Measurements from ENCODE around the gene NOM1.
"Not testable (repeated sequence)": the region's sequence is repeated elsewhere in the genome, so short reads cannot be mapped to it uniquely, and the experiment has no call there.

Gene NOM1

GRCh38 chr7:156935250-156935649, 14.3 kb upstream of the NOM1 start:
- FAIRE-seq (no peak), DNase-seq (ENCODE audit: extremely low spot score, insufficient read length, low read depth) (no peak)

DNA sequence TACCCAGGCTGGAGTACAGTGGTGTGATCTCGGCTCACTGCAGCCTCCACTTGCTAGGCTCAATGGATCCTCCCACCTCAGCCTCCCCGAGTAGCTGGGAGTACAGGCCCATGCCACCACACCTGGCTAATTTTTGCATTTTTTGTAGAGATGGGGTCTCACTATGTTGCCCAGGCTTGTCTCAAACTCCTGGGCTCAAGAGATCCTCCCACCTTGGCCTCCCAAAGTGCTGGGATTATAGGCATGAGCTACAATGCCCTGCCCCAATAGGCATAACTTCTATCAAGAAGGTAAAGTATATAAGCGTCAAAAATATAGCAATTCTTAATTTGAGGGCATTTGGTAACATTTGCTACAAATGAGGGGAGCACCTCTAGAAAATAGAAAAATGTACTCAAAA, 12.7 kb upstream of the NOM1 start:
- not testable (repeated sequence) for FAIRE-seq; DNase-seq (ENCODE audit: extremely low spot score, insufficient read length, low read depth)

- DNase-seq (ENCODE audit: extremely low spot score, insufficient read length, low read depth) = no peak
- no peak for FAIRE-seq
Measured at GRCh38 chr7:156940421-156941122, 8.9 kb upstream of the NOM1 start.

DNA sequence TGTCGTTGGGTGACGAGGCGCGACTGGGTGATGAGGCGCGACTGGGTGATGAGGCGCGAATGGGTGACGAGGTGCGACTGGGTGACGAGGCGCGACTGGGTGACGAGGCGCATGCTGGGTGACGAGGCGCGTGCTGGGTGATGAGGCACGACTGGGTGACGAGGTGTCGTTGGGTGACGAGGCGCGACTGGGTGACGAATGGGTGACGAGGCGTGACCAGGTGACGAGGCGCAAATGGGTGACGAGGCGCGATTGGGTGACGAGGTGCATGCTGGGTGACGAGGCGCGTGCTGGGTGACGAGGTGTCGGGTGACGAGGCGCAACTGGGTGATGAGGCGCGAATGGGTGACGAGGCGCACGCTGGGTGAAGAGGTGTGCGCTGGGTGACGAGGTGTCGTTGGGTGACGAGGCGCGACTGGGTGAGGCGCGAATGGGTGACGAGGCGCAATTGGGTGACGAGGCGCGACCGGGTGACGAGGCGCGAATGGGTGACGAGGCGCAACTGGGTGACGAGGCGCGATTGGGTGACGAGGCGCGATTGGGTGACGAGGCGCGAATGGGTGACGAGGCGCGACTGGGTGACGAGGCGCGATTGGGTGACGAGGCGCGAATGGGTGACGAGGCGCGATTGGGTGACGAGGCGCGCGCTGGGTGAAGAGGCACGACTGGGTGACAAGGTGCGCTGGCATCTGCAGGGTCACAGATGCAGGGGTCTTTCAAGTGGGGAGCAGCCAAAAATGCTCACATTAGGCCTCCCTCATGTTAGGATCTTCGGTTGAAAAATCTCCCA, 7.9 kb upstream of the NOM1 start:
- DNase-seq (ENCODE audit: extremely low spot score, insufficient read length, low read depth) (no peak), FAIRE-seq (no peak)

- FAIRE-seq (no peak), DNase-seq (ENCODE audit: extremely low spot score, insufficient read length, low read depth) (no peak)
Measured at GRCh38 chr7:156942708-156943090, 6.8 kb upstream of the NOM1 start.

DNA sequence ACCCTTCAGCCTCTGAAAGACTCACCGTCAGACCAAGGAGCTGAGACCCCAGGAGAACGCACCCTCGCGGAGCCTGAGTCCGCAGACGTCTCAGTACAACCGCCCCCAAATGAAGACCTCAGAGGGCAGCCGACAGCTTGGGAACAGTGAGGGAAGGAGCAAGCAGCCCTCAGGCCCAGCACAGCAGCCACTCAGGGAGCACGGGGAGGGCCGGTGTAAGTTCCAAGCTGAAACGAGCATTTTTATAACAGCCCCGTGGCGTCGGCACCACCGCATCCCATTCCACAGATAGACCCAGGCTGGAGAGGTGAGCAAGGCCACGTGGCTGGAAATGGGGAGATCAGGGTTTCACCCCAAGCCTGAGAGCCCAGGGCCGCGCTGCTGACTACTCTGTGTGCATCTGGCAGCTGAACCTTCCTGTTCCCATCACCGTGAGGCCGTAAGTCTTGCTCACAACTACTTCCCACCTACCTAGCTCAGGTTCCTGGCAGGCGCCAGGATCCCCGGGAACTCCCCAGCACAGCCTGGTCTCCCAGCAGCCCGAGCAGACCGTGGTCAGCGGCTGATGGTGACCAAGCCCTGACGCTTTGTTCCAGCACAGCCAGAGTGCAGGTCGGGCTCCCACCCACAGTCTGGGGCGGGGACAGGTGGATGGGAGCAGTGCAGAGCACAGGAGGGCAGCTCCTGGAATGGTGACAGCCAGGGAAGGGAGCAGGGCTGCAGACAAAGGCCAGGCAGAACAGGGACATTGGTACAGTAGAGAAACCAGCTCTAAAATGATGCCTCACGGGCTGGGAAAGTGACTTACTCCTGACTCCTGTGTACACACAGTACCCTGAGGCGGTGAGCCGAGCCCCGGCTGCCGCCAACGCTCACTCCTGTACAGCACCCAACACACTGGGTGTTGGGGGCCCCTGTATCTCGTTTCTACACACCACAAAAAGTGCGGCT, 6.1 kb upstream of the NOM1 start:
- FAIRE-seq = no peak

GRCh38 chr7:156944876-156945275, 4.6 kb upstream of the NOM1 start:
- no peak for DNase-seq (ENCODE audit: extremely low spot score, insufficient read length, low read depth)

More for the DNA sequence above, 6.1 kb upstream of the NOM1 start:
- no peak for DNase-seq (ENCODE audit: extremely low spot score, insufficient read length, low read depth)

DNA sequence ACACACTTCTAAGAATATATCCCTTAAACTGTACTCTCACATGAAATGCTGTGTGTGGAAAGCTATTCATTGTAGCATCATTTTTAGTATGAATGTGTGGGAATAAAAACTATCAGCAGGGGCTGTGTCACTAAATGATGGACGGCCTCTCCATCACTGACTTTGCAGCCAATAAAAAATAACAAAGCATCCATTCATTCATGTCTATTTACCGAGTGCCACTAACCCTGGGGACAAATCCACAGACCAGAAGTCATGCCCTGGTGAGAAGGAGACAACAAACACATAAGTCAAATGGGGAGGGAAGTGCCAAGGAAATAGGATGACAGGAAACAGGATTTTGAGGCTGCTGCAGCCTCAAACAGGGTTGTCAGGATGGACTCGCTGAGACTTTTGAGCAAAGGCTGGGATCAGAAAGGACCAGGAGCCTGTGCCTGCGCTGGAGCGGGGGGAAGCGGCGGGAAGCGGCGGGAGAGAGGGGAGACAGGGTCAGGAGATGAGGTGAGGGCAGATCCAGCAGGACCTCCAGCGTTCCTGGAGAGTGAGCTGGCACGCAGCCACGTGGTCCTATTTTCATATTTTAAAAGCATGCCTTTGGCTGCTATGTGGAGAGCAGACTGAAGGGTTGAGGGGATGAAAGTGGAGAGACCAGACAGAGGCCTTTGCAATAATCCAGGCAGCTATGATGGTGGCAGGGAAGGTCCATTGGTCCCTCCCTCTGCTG, 2.2 kb upstream of the NOM1 start:
- no peak for FAIRE-seq
- no peak for DNase-seq (ENCODE audit: extremely low spot score, insufficient read length, low read depth)

More at GRCh38 chr7:156944876-156945275, 4.6 kb upstream of the NOM1 start:
- no peak for FAIRE-seq

GRCh38 chr7:156948361-156948760, 1.2 kb upstream of the NOM1 start:
- FAIRE-seq = no peak
- DNase-seq (ENCODE audit: extremely low spot score, insufficient read length, low read depth) = no peak

GRCh38 chr7:156950381-156950858, 908 bp downstream of the NOM1 start:
- FAIRE-seq (no peak), DNase-seq (ENCODE audit: extremely low spot score, insufficient read length, low read depth) (no peak)

GRCh38 chr7:156953215-156953614, 3.7 kb downstream of the NOM1 start:
- not testable (repeated sequence) for FAIRE-seq; DNase-seq (ENCODE audit: extremely low spot score, insufficient read length, low read depth)

GRCh38 chr7:156954941-156955340, 5.4 kb downstream of the NOM1 start:
- no peak for DNase-seq (ENCODE audit: extremely low spot score, insufficient read length, low read depth)

DNA sequence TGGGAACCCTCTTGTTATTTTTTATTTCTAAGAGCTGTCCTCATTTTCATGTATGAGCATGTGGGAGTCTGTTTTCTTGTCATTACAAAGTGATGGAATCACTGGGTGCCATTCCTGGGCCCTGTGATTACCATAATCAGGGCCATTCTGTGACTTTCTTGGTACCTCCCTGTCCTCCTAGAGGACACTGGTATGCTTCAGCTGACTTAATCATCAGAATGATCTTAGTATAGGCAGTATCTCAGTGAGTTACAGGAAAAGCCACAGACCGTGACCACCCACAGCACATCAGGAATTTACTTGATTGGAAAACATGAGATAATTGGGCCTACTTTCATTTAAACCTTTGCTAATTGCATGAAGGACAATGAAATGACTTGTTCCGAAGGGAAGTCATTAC, 7.2 kb downstream of the NOM1 start:
- FAIRE-seq (no peak), DNase-seq (ENCODE audit: extremely low spot score, insufficient read length, low read depth) (no peak)

More at GRCh38 chr7:156954941-156955340, 5.4 kb downstream of the NOM1 start:
- FAIRE-seq = no peak

DNA sequence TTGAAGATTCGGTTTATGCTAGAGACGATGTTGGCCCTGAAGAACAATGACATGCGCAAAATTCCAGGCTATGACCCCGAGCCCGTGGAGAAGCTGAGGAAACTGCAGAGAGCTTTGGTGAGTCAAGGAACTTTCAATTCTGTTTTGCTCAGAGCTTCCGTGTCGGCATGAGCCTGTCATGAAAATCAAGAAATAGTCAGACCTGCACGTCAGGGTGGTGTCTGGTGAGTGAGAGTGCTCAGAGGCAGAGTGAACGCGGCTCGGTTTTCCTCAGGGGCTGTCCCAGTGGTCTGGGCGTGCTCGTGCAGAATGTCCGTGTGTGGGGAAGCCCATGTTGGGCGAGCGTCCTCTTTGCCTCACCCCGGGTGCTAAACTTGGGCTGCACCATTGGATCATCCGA, 12.6 kb downstream of the NOM1 start:
- DNase-seq (ENCODE audit: extremely low spot score, insufficient read length, low read depth) = no peak
- FAIRE-seq = no peak

GRCh38 chr7:156962897-156963296, 13.4 kb downstream of the NOM1 start:
- no peak for FAIRE-seq
- no peak for DNase-seq (ENCODE audit: extremely low spot score, insufficient read length, low read depth)

DNA sequence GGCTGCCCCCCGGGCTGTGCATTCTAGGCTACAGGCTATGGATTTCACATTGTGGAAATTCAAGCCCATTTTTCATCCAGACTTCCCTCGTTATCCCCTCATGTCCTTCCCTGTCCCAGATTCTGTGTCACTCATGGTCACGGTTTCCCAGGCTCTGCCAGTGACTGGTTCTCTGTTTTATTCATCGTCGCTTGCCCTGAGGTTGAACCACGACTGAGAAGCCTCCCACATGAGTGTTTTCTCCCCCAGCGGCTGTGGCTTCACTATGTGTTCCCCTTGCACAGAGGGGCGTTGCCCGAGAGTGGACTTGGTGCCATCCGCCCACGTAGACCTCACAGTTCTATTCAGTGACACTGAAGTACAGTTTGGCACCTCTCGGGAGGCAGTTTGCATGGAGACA, 14.0 kb downstream of the NOM1 start:
- DNase-seq (ENCODE audit: extremely low spot score, insufficient read length, low read depth) = no peak

GRCh38 chr7:156964971-156965370, 15.5 kb downstream of the NOM1 start:
- FAIRE-seq (no peak), DNase-seq (ENCODE audit: extremely low spot score, insufficient read length, low read depth) (no peak)

More for the DNA sequence above, 14.0 kb downstream of the NOM1 start:
- no peak for FAIRE-seq

DNA sequence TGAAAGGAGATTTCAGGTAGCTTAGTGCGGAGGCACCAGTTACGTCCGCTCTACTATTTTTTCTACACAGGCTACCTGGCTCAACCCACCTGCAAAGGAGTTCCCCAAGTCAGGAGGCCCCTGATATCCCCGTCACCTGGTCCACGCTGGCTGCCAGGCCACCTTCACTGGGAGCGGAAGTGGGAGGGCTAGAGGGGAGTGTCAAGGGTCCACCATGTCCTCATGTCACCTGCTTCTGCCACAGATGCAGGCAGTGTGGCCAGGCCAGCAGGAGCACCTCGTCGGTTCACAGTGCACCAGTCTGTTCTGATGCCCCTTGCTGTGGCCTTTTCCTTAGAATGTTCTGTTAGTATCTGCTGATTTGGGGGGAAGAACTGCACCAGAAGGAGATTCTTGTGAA, 16.9 kb downstream of the NOM1 start:
- DNase-seq (ENCODE audit: extremely low spot score, insufficient read length, low read depth) (no peak), FAIRE-seq (no peak)

DNA sequence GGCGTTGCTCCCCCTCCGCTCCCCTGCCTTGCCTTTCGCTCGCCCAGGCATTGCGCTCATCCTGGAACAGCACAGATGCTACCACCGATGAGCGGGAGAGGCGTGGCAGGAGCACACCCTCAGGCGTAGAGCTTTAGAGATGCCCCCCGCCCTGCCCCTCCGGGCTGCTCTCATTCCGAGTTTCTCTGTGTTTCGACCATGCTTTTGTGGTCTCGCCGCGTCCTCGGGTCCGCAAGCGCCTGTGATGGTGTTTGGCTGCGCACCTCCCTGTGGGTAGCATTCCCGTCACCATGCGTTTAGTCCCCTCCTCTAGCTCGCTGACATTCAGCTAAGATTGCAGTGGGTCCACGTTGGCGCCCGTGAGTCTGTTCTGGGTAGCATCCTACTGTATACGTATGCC, 18.7 kb downstream of the NOM1 start:
- DNase-seq (ENCODE audit: extremely low spot score, insufficient read length, low read depth) = no peak
- no peak for FAIRE-seq
